Activated CD4-positive, alpha-beta T cell treated with anti-CD3 and anti-CD28 coated beads, Interleukin-2, amount 10 ng/mL, durations not matched to agents 7 days and 5 days (primary cell): ENCODE measurements around the gene LDLRAD4. TPM values are rescaled to one million over a fixed set of nuclear protein-coding genes. Genes with fewer than 3 reads are reported as not detected.

Source experiments
- CTCF ChIA-PET: fragments of 350-600 bp; sonication (Branson Sonifier 250); formaldehyde crosslinking; loops from one replicate; lab custom pipeline; 2021; ENCODE audit warnings: antibody characterized with exemption; lab: Charles Lee
- POLR2A ChIA-PET: fragments of 350-600 bp; sonication (Branson Sonifier 250); formaldehyde crosslinking; loops from one replicate; lab custom pipeline; 2021; ENCODE audit warnings: antibody characterized with exemption; lab: Charles Lee
- DNase-seq: peaks from one replicate; pipeline ENCODE4 v3.0.0-alpha.2; 2020
- H3K27ac Mint-ChIP-seq: one replicate; pipeline ENCODE4 v1.8.0; 2021; ENCODE audit warnings: mild to moderate bottlenecking, moderate library complexity, mixed read lengths
- H3K27me3 Mint-ChIP-seq: one replicate; pipeline ENCODE4 v1.8.0; 2021; ENCODE audit warnings: mixed read lengths
- H3K36me3 Mint-ChIP-seq: one replicate; pipeline ENCODE4 v1.8.0; 2021; ENCODE audit warnings: low read depth, mixed read lengths
- H3K4me1 Mint-ChIP-seq: one replicate; pipeline ENCODE4 v1.8.0; 2021; ENCODE audit warnings: mixed read lengths
- H3K4me3 Mint-ChIP-seq: one replicate; pipeline ENCODE4 v1.8.0; 2021; ENCODE audit warnings: mild to moderate bottlenecking, moderate library complexity, mixed read lengths
- H3K9me3 Mint-ChIP-seq: one replicate; pipeline ENCODE4 v1.8.0; 2021; ENCODE audit warnings: mixed read lengths
- total RNA-seq, 2 experiments: library from RNA; stranded (reverse); gene quantifications; one replicate each; pipeline ENCODE4 v1.2.3, GENCODE V29; 2021

The LDLRAD4 gene
- total RNA-seq, 2 experiments from 2014 or later: 23.8 to 28.6 TPM

DNA sequence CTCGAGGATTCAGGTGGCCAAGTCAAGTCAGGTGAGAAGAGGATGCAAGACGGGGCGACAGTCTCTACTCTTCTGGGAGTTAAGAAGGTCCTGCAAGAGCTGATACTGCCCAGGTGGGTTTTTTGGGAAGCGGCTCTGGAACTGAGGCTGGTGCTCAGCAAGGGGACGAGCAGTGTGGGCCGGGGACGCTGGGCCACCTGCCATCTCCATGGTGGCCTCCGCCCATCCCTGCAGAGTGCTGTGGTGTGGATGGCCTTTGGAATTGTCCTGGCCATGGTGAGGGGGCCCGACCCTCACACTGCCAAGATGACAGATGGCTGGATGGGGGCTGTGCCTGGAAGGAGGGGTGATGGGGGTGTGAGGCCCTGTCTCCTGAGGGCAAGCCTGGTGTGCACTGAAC, 34.2 kb upstream of the LDLRAD4 start:
- H3K9me3 Mint-ChIP-seq: no peaks in the 10 kb centered on the region
- H3K27ac Mint-ChIP-seq: no peak overlapping the region
- DNase-seq: no peak
- peaks cover 10% of the 10 kb centered on the region for H3K27me3 Mint-ChIP-seq
- H3K36me3 Mint-ChIP-seq: no peaks in the 10 kb centered on the region
- no peak overlapping the region for H3K4me3 Mint-ChIP-seq
- ChIA-PET CTCF (interaction anchor here (0.5 kb wide), 1 partner anchor 439 kb away, joined by 3 read pairs; no protein-coding TSS in a partner anchor), POLR2A (no interaction called here)
- H3K4me1 Mint-ChIP-seq: peaks cover 12% of the 10 kb centered on the region

GRCh38 chr18:13185675-13186198, 32.8 kb upstream of the LDLRAD4 start:
- H3K4me3 Mint-ChIP-seq: no peak overlapping the region

DNA sequence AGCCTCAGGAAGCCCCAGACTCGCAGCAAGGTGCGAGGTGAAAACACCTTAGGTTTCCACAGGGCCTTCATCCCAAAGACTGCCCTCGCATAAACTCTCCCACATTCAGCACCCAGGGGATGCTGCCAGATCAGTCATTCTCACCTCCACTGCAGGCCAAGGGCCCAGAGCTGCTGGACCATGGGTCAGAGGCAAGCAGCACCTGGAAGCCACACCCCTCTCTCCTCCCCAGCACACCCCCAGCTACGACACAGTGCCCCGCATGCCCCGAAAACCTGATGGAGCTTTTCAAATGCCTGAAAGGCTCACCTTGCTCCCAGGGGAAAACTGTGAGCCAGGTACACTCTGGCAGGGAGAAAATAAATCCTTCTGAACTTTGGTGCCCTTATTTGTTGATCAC, 31.9 kb upstream of the LDLRAD4 start:
- POLR2A ChIA-PET: no interaction called here
- CTCF ChIA-PET: no interaction called here
- no peak for DNase-seq
- Mint-ChIP-seq H3K27me3 (peaks cover 5% of the 10 kb centered on the region), H3K36me3 (no peaks in the 10 kb centered on the region), H3K4me3 (no peak overlapping the region), H3K4me1 (peaks cover 1% of the 10 kb centered on the region), H3K27ac (no peak overlapping the region), H3K9me3 (no peaks in the 10 kb centered on the region)

More at GRCh38 chr18:13185675-13186198, 32.8 kb upstream of the LDLRAD4 start:
- Mint-ChIP-seq H3K9me3 (no peaks in the 10 kb centered on the region), H3K27ac (no peak overlapping the region), H3K4me1 (peaks cover 2% of the 10 kb centered on the region), H3K36me3 (no peaks in the 10 kb centered on the region), H3K27me3 (peaks cover 6% of the 10 kb centered on the region)
- ChIA-PET CTCF (no interaction called here), POLR2A (no interaction called here)
- no peak for DNase-seq

- no peaks in the 10 kb centered on the region for H3K9me3 Mint-ChIP-seq
- ChIA-PET CTCF (no interaction called here), POLR2A (no interaction called here)
- no peak overlapping the region for H3K27ac Mint-ChIP-seq
- H3K4me3 Mint-ChIP-seq: no peak overlapping the region
- peaks cover 5% of the 10 kb centered on the region for H3K27me3 Mint-ChIP-seq
- H3K36me3 Mint-ChIP-seq: no peaks in the 10 kb centered on the region
- no peak for DNase-seq
- no peaks in the 10 kb centered on the region for H3K4me1 Mint-ChIP-seq
Observed at GRCh38 chr18:13187498-13187897, 31.1 kb upstream of the LDLRAD4 start.

DNA sequence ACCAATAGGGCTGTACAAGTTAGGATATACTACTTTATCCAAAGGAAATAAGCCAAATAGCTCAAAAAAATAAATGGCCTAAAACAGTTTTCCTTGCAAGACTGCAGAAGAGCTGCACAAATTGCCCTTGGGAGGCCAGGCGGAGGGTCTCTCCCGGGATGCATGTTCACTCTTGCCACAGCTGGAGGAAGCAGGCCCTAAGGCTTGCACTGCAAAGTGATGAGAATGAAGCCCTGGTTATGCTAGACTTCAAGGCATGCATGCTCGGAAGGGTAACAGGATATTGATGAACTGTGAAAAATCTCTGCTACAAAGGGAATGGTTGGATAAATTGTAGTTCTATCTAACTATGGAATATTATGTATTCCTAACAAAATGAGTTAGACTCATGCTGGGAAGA, 27.5 kb upstream of the LDLRAD4 start:
- Mint-ChIP-seq H3K27ac (no peak overlapping the region), H3K4me3 (no peak overlapping the region), H3K27me3 (peaks cover 10% of the 10 kb centered on the region), H3K4me1 (no peaks in the 10 kb centered on the region), H3K36me3 (no peaks in the 10 kb centered on the region), H3K9me3 (no peaks in the 10 kb centered on the region)
- CTCF ChIA-PET: no interaction called here
- POLR2A ChIA-PET: no interaction called here
- no peak for DNase-seq

GRCh38 chr18:13191779-13192178, 26.8 kb upstream of the LDLRAD4 start:
- H3K27me3 Mint-ChIP-seq: peaks cover 16% of the 10 kb centered on the region
- no peak for DNase-seq
- no peaks in the 10 kb centered on the region for H3K9me3 Mint-ChIP-seq
- no peak overlapping the region for H3K27ac Mint-ChIP-seq
- ChIA-PET POLR2A (no interaction called here), CTCF (interaction anchor here (0.7 kb wide), 1 partner anchor 20 kb away, joined by 3 read pairs; no protein-coding TSS in a partner anchor)
- no peaks in the 10 kb centered on the region for H3K4me1 Mint-ChIP-seq
- H3K36me3 Mint-ChIP-seq: no peaks in the 10 kb centered on the region
- no peak overlapping the region for H3K4me3 Mint-ChIP-seq

- H3K4me3 Mint-ChIP-seq: no peak overlapping the region
- peaks cover 22% of the 10 kb centered on the region for H3K27me3 Mint-ChIP-seq
- no peaks in the 10 kb centered on the region for H3K36me3 Mint-ChIP-seq
- DNase-seq: no peak
- H3K27ac Mint-ChIP-seq: no peak overlapping the region
- POLR2A ChIA-PET: no interaction called here
- CTCF ChIA-PET: interaction anchor here (0.9 kb wide), 1 partner anchor 33 kb away, joined by 3 read pairs; no protein-coding TSS in a partner anchor
- no peaks in the 10 kb centered on the region for H3K4me1 Mint-ChIP-seq
- peaks cover 2% of the 10 kb centered on the region for H3K9me3 Mint-ChIP-seq
Observed at GRCh38 chr18:13192970-13193369, 25.6 kb upstream of the LDLRAD4 start.

- peaks cover 24% of the 10 kb centered on the region for H3K27me3 Mint-ChIP-seq
- H3K9me3 Mint-ChIP-seq: peaks cover 9% of the 10 kb centered on the region
- H3K4me3 Mint-ChIP-seq: no peak overlapping the region
- CTCF ChIA-PET: no interaction called here
- H3K36me3 Mint-ChIP-seq: peaks cover 1% of the 10 kb centered on the region
- H3K4me1 Mint-ChIP-seq: no peaks in the 10 kb centered on the region
- no peak overlapping the region for H3K27ac Mint-ChIP-seq
- DNase-seq: no peak
- POLR2A ChIA-PET: no interaction called here
Observed at GRCh38 chr18:13194239-13194638, 24.3 kb upstream of the LDLRAD4 start.

DNA sequence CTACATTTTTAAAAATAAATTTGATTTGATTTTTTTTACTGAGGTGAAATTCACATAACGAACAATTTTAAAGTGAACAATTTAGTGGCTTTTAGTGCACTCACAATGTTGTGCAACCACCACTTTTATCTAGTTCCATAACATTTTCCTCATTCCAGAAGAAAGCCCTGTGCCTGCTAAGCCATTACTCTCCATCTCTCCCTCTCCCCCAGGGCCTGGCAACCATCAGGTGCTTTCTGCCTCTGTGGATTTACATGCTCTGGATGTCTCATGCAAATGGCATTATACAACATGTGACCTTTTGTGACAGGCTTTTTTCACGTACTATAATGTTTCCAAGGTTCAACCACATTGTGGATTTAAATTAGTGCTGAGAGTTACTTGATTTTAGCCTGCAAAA, 19.9 kb upstream of the LDLRAD4 start:
- DNase-seq: no peak
- Mint-ChIP-seq H3K36me3 (peaks cover 4% of the 10 kb centered on the region), H3K4me3 (no peak overlapping the region), H3K27ac (no peak overlapping the region), H3K27me3 (peaks cover 28% of the 10 kb centered on the region), H3K4me1 (no peaks in the 10 kb centered on the region), H3K9me3 (peaks cover 26% of the 10 kb centered on the region)
- ChIA-PET POLR2A (no interaction called here), CTCF (no interaction called here)

GRCh38 chr18:13199169-13199568, 19.4 kb upstream of the LDLRAD4 start:
- no peak for DNase-seq
- Mint-ChIP-seq H3K9me3 (peaks cover 26% of the 10 kb centered on the region), H3K36me3 (peaks cover 4% of the 10 kb centered on the region), H3K4me3 (no peak overlapping the region), H3K27ac (no peak overlapping the region), H3K27me3 (peaks cover 28% of the 10 kb centered on the region), H3K4me1 (no peaks in the 10 kb centered on the region)
- CTCF ChIA-PET: no interaction called here
- POLR2A ChIA-PET: no interaction called here

GRCh38 chr18:13201292-13201691, 17.3 kb upstream of the LDLRAD4 start:
- no peak for DNase-seq
- H3K9me3 Mint-ChIP-seq: peaks cover 26% of the 10 kb centered on the region
- H3K4me3 Mint-ChIP-seq: no peak overlapping the region
- H3K27me3 Mint-ChIP-seq: peaks cover 35% of the 10 kb centered on the region
- peaks cover 4% of the 10 kb centered on the region for H3K36me3 Mint-ChIP-seq
- no peaks in the 10 kb centered on the region for H3K4me1 Mint-ChIP-seq
- no peak overlapping the region for H3K27ac Mint-ChIP-seq
- ChIA-PET POLR2A (no interaction called here), CTCF (interaction anchor here (1.3 to 1.4 kb wide), 2 partner anchors 12 to 15 kb away, joined by 3 read pairs; no protein-coding TSS in a partner anchor)

DNA sequence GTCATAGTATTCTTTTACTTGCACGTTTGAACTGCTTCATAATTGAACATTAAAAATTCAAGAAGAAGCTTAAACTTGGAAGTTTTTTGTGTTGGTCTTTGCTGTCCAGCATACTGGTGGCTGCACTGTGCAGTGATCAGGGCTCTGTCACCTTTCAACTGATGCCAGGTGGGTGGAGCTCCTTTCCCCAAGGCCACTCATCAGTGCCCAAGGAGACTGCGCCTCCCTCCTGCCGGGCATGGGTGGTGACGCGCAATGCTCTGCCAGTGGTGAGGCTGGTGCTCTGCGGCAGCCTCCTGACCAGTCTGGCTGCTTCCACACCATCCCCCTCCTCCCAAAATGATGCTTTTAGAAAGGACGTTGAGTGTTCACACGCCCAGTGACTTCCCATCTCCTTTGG, 16.0 kb upstream of the LDLRAD4 start:
- peaks cover 30% of the 10 kb centered on the region for H3K27me3 Mint-ChIP-seq
- CTCF ChIA-PET: interaction anchor here (0.6 kb wide), 2 partner anchors 13 to 214 kb away, joined by 3 to 4 read pairs; no protein-coding TSS in a partner anchor

GRCh38 chr18:13206301-13206700, 12.3 kb upstream of the LDLRAD4 start:
- DNase-seq: no peak
- no peak overlapping the region for H3K4me3 Mint-ChIP-seq
- peaks cover under 1% of the 10 kb centered on the region for H3K9me3 Mint-ChIP-seq
- H3K27me3 Mint-ChIP-seq: peaks cover 46% of the 10 kb centered on the region
- POLR2A ChIA-PET: no interaction called here
- CTCF ChIA-PET: no interaction called here
- H3K27ac Mint-ChIP-seq: no peak overlapping the region
- H3K36me3 Mint-ChIP-seq: no peaks in the 10 kb centered on the region
- peaks cover 12% of the 10 kb centered on the region for H3K4me1 Mint-ChIP-seq

More for the DNA sequence above, 16.0 kb upstream of the LDLRAD4 start:
- POLR2A ChIA-PET: no interaction called here
- Mint-ChIP-seq H3K27ac (no peak overlapping the region), H3K4me1 (peaks cover 7% of the 10 kb centered on the region), H3K4me3 (no peak overlapping the region), H3K36me3 (peaks cover 4% of the 10 kb centered on the region), H3K9me3 (peaks cover 26% of the 10 kb centered on the region)
- DNase-seq: no peak

DNA sequence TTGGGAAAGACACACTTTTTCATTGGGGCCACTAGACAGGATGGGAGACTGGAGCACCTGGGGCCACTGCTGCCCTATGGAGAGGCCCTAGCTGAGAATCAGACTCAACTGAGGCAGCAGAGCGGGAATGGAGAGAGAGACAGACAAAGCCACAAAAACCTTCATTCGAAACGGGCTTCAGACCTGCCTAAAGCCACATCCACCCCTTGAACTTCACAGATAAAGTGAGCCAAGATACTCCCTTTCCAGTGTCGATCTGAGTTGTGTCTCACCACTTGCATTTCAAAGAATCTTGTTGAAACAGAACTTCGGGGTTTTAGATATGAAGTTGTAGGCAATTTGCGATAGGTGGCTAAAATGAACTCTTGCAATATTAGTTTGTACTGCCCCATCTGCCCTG, 11.3 kb upstream of the LDLRAD4 start:
- no peaks in the 10 kb centered on the region for H3K9me3 Mint-ChIP-seq
- H3K4me1 Mint-ChIP-seq: peaks cover 12% of the 10 kb centered on the region
- no peak overlapping the region for H3K4me3 Mint-ChIP-seq
- POLR2A ChIA-PET: no interaction called here
- H3K36me3 Mint-ChIP-seq: no peaks in the 10 kb centered on the region
- CTCF ChIA-PET: interaction anchor here (0.6 to 0.7 kb wide), 2 partner anchors 18 to 395 kb away, joined by 4 to 5 read pairs; no protein-coding TSS in a partner anchor
- peaks cover 46% of the 10 kb centered on the region for H3K27me3 Mint-ChIP-seq
- no peak for DNase-seq
- no peak overlapping the region for H3K27ac Mint-ChIP-seq
